OCI-LY3 (cell line): ENCODE measurements around the gene MNAT1.

ENCODE experiments used
- EZH2phosphoT487 ChIP-seq: fragments of 200-600 bp; shearing (Covaris generic); IDR thresholded peaks from 2 replicates; pipeline ENCODE4 v1.6.1; 2018; ENCODE audit warnings: antibody characterized with exemption, mixed run types, low read depth
- TF ChIP-seq, protein P1 (sequence below): fragments of 200-600, 300-600 bp; sonication (generic); IDR thresholded peaks from 2 replicates; pipeline ENCODE4 v1.5.1; 2014; ENCODE audit warnings: antibody characterized with exemption, low read length, low read depth

DNA sequence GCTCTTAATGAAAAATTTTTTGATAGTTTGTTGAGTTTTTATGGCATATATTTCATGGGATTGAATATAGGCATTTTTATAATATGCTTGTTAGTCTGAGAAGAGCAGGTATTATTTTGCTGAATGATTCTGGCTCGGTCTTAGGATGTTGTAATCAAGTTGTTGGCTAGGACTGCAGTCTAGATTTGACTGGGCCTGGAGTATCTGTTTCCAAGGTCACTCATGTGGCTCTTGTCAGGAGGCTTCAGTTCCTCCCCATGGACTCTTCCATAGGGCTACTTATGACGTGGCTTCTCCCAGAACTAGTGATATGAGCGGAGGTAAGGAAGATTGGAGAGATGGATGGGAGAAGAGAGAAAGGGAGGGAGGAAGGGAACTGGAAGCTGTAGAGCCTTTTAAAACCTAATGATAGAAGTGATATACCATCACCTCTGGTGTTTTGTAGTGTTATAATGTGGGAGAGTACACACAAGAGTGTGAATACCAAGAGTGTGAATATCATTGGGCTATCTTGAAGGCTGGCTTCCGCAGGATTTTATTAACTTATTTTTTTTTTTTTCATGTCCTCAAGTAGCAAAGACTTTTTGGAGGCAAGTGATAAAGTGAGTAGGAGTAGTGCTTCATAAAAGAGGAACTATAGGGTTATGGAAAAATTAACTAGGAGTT, 4.4 kb downstream of the MNAT1 start:
- TF ChIP-seq, protein P1, sequence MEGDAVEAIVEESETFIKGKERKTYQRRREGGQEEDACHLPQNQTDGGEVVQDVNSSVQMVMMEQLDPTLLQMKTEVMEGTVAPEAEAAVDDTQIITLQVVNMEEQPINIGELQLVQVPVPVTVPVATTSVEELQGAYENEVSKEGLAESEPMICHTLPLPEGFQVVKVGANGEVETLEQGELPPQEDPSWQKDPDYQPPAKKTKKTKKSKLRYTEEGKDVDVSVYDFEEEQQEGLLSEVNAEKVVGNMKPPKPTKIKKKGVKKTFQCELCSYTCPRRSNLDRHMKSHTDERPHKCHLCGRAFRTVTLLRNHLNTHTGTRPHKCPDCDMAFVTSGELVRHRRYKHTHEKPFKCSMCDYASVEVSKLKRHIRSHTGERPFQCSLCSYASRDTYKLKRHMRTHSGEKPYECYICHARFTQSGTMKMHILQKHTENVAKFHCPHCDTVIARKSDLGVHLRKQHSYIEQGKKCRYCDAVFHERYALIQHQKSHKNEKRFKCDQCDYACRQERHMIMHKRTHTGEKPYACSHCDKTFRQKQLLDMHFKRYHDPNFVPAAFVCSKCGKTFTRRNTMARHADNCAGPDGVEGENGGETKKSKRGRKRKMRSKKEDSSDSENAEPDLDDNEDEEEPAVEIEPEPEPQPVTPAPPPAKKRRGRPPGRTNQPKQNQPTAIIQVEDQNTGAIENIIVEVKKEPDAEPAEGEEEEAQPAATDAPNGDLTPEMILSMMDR, result no peak
- TF ChIP-seq EZH2phosphoT487, result no peak
